Endothelial cell of umbilical vein (primary cell): ENCODE results near the gene GSTO1. TPM values are rescaled to one million over a fixed set of nuclear protein-coding genes. Genes with fewer than 3 reads are reported as not detected.

ENCODE experiments used
- BruUV-seq: library from RNA; stranded (reverse); fragments of 400-500 nt; replicated peaks from 2 replicates; lab custom pipeline; 2021; lab: Mats Ljungman, UMichigan
- CTCF ChIA-PET: fragments of 300-600, 350-600 bp; sonication (Branson Sonifier 250); formaldehyde crosslinking; loops from one replicate; lab custom pipeline; 2021; ENCODE audit warnings: antibody characterized with exemption, inconsistent platforms; lab: Charles Lee
- POLR2A ChIA-PET: fragments of 300-600, 350-600 bp; sonication (Branson Sonifier 250); formaldehyde crosslinking; loops from one replicate; lab custom pipeline; 2021; ENCODE audit warnings: antibody characterized with exemption, inconsistent platforms; lab: Charles Lee
- DNase-seq: peaks from one replicate; pipeline ENCODE4 v3.0.0-alpha.2; 2011; ENCODE audit warnings: low read depth, low spot score
- FAIRE-seq: peaks from 2 replicates; lab custom pipeline; 2011; peaks lifted over from hg19 to GRCh38; lab: Jason Lieb, UNC
- H2AFZ ChIP-seq: 2 replicates; pipeline ENCODE4 v1.6.0; 2012; ENCODE audit warnings: low read depth, low read length, control low read depth, inconsistent platforms
- H3K27ac ChIP-seq: 2 replicates; pipeline ENCODE4 v1.5.1; 2011; ENCODE audit warnings: low read depth, mild to moderate bottlenecking, control low read depth, low read length, moderate library complexity; ENCODE audit not compliant: insufficient read depth
- H3K27me3 ChIP-seq, 2 experiments: 2 replicates each; pipeline versions ENCODE4 v1.6.0 to v1.6.1; 2011; ENCODE audit warnings: low read length in 2 of 2, mixed read lengths in 1 of 2; ENCODE audit not compliant: control insufficient read depth in 2 of 2, insufficient read depth in 2 of 2
- H3K36me3 ChIP-seq, 2 experiments: 2 replicates in 1 of 2; 3 replicates in 1 of 2; pipeline ENCODE4 v1.5.1; 2011; ENCODE audit warnings: low read length in 2 of 2, mild to moderate bottlenecking in 1 of 2, moderate library complexity in 1 of 2; ENCODE audit not compliant: control insufficient read depth in 2 of 2, insufficient read depth in 2 of 2; ENCODE audit errors: extremely low read depth in 1 of 2
- H3K4me1 ChIP-seq: 3 replicates; pipeline ENCODE4 v1.5.1; 2011; ENCODE audit warnings: mild to moderate bottlenecking, low read length; ENCODE audit not compliant: control insufficient read depth, insufficient read depth; ENCODE audit errors: extremely low read depth
- H3K4me2 ChIP-seq: 2 replicates; pipeline ENCODE4 v1.6.1; 2011; ENCODE audit warnings: low read length, control low read depth, mixed read lengths; ENCODE audit not compliant: insufficient read depth
- H3K4me3 ChIP-seq, 3 experiments: fragments of 200-600 bp in 1 of 3; sonication (generic), shearing (Covaris generic) in 1 of 3; replicated peaks in 1 of 3; 2 replicates each; pipeline ENCODE4 v1.5.1; 2011 to 2016; ENCODE audit warnings: control low read depth in 3 of 3, low read length in 3 of 3, mild to moderate bottlenecking in 2 of 3, inconsistent platforms in 1 of 3, low read depth in 1 of 3, moderate library complexity in 1 of 3; ENCODE audit not compliant: insufficient read depth in 1 of 3
- H3K79me2 ChIP-seq: 2 replicates; pipeline ENCODE4 v1.6.0; 2012; ENCODE audit warnings: low read length, inconsistent platforms; ENCODE audit not compliant: control insufficient read depth, insufficient read depth
- H3K9ac ChIP-seq: replicated peaks from 2 replicates; pipeline ENCODE3; 2011; ENCODE audit warnings: low read length, control low read depth; ENCODE audit not compliant: insufficient read depth; ENCODE audit errors: extremely low read depth
- H3K9me1 ChIP-seq: replicated peaks from 3 replicates; pipeline ENCODE4 v1.6.0; 2011; ENCODE audit warnings: mild to moderate bottlenecking, low read length; ENCODE audit not compliant: control insufficient read depth, insufficient read depth; ENCODE audit errors: extremely low read depth
- H3K9me3 ChIP-seq: replicated peaks from 2 replicates; pipeline ENCODE4 v1.5.1; 2012; ENCODE audit warnings: low read length, inconsistent platforms; ENCODE audit not compliant: control insufficient read depth, insufficient read depth
- H4K20me1 ChIP-seq: replicated peaks from 2 replicates; pipeline ENCODE3; 2011; ENCODE audit warnings: mild to moderate bottlenecking, low read length; ENCODE audit not compliant: control insufficient read depth, insufficient read depth; ENCODE audit errors: extremely low read depth
- EZH2 ChIP-seq: IDR thresholded peaks from 2 replicates; pipeline ENCODE4 v1.6.1; 2012; ENCODE audit warnings: borderline replicate concordance, low read depth, mild to moderate bottlenecking, moderate library complexity, low read length, inconsistent platforms; ENCODE audit not compliant: severe bottlenecking
- FOS ChIP-seq: IDR thresholded peaks from 2 replicates; pipeline ENCODE4 v1.6.1; 2011; ENCODE audit warnings: mild to moderate bottlenecking, low read length, moderate library complexity, borderline replicate concordance; ENCODE audit not compliant: insufficient read depth
- GATA2 ChIP-seq: IDR thresholded peaks from 2 replicates; pipeline ENCODE4 v1.7.0; 2011; ENCODE audit warnings: low read depth, mild to moderate bottlenecking, moderate library complexity, mixed read lengths, low read length; ENCODE audit not compliant: insufficient read length, insufficient read depth
- POLR2A ChIP-seq: IDR thresholded peaks from 2 replicates; pipeline ENCODE4 v1.6.1; 2012; ENCODE audit warnings: low read depth, mild to moderate bottlenecking, control low read depth, low read length
- dilution Hi-C: fragments of 300-500 bp; cut with MboI; formaldehyde crosslinking; loops from one replicate; pipeline ENCODE4 v1.15.0; 2019; ENCODE audit warnings: low sequenced_read_pairs; ENCODE audit not compliant: extremely low pct_ligation_motif_present
- intact Hi-C: fragments of 100-400 bp; cut with micrococcal nuclease; formaldehyde crosslinking; loops from one replicate; pipeline ENCODE4 v1.10.0; 2022
- polyA plus RNA-seq, 4 experiments: library from polyadenylated mRNA; depleted of rRNA in 3 of 4; stranded (reverse) in 3 of 4; unstranded in 1 of 4; fragments of >200 nt; gene quantifications; 2 replicates each; pipeline versions ENCODE4 v1.2.1 to v1.2.3, GENCODE V29; 2011 to 2012; ENCODE audit warnings: missing spikeins in 1 of 4
- total RNA-seq: library from RNA; stranded (reverse); gene quantifications from 2 replicates; pipeline ENCODE4 v1.2.3, GENCODE V29; 2021
- TF ChIP-seq, protein P1 (sequence below), 2 donors: IDR thresholded peaks; 1 replicate in 1 of 2; 2 replicates in 1 of 2; pipeline ENCODE4 v1.5.1; 2011; ENCODE audit warnings: low read length in 2 of 2, mild to moderate bottlenecking in 2 of 2, moderate library complexity in 2 of 2, control low read depth in 1 of 2, inconsistent platforms in 1 of 2, low read depth in 1 of 2; ENCODE audit not compliant: insufficient read depth in 1 of 2; ENCODE audit errors: extremely low read depth in 1 of 2

GSTO1 gene
- total and polyA plus RNA-seq, 2 donors (not counting 3 experiments of a cell fraction or from before 2014, with no cell fraction given): 124 to 211 TPM

DNA sequence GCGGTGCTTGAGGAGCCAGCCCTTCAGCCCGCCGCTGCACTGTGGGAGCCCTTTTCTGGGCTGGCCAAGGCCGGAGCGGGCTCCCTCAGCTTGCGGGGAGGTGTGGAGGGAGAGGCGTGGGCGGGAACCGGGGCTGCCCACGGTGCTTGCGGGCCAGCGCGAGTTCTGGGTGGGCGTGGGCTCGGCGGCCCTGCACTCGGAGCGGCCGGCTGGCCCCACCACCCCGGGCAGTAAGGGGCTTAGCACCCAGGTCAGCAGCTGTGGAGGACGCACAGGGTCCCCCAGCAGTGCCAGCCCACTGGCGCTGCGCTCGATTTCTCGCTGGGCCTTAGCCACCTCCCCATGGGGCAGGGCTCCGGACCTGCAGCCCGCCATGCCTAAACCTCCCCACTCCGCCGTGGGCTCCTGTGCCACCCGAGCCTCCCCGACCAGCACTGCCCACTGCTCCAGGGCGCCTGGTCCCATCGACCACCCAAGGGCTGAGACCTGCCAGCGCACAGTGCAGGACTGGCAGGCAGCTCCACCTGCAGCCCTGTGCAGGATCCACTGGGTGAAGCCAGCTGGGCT, 9.5 kb upstream of the GSTO1 start:
- FAIRE-seq (no peak), DNase-seq (no peak)
- Histone ChIP-seq H2AFZ (no peak overlapping the region), H3K9ac (no peak overlapping the region), H3K4me2 (no peak overlapping the region), H3K4me3 (no peak overlapping the region), H3K79me2 (no peaks in the 10 kb centered on the region), H3K36me3 (no peaks in the 10 kb centered on the region), H3K27ac (no peak overlapping the region), H3K27me3 (peaks cover 5 to 9% of the 10 kb centered on the region in 2 experiments), H3K4me1 (no peaks in the 10 kb centered on the region), H4K20me1 (no peaks in the 10 kb centered on the region), H3K9me1 (no peaks in the 10 kb centered on the region), H3K9me3 (no peaks in the 10 kb centered on the region)
- intact Hi-C loops (no loop called here), dilution Hi-C loops (no loop called here)
- TF ChIP-seq POLR2A (no peak), FOS (no peak), EZH2 (no peak)
- ChIA-PET CTCF (no interaction called here), POLR2A (no interaction called here)
- no TSS peak for BruUV-seq

DNA sequence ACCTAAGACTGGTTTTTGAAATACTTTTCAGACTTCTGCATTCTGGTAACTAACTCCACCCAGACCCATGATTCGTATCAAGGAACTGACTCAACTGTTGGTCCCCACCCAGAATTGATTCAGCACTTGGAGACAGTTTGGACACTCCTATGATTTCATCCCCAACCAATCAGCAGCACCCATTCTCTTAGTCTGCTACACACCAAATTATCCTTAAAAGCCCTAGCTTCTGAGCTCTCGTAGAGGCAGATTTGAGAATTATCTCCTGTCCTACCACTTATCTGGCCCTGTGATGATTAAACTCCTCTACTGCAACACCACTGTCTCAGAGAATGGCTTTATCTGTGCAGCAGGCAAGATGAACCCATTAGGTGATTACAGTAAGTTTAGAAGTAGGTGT, 7.7 kb upstream of the GSTO1 start:
- no peaks in the 10 kb centered on the region for H3K36me3 ChIP-seq
- H3K9me1 ChIP-seq: no peaks in the 10 kb centered on the region
- H3K27me3 ChIP-seq: peaks cover 2% of the 10 kb centered on the region in 2 experiments
- H3K9ac ChIP-seq: no peak overlapping the region
- POLR2A ChIA-PET: no interaction called here
- no peaks in the 10 kb centered on the region for H3K79me2 ChIP-seq
- no peaks in the 10 kb centered on the region for H3K9me3 ChIP-seq
- H3K4me1 ChIP-seq: no peaks in the 10 kb centered on the region
- CTCF ChIA-PET: no interaction called here
- H3K4me3 ChIP-seq: no peak overlapping the region
- DNase-seq: peak; percentile 17
- no TSS peak for BruUV-seq
- TF ChIP-seq FOS: peak; percentile 34
- TF ChIP-seq, protein P1, sequence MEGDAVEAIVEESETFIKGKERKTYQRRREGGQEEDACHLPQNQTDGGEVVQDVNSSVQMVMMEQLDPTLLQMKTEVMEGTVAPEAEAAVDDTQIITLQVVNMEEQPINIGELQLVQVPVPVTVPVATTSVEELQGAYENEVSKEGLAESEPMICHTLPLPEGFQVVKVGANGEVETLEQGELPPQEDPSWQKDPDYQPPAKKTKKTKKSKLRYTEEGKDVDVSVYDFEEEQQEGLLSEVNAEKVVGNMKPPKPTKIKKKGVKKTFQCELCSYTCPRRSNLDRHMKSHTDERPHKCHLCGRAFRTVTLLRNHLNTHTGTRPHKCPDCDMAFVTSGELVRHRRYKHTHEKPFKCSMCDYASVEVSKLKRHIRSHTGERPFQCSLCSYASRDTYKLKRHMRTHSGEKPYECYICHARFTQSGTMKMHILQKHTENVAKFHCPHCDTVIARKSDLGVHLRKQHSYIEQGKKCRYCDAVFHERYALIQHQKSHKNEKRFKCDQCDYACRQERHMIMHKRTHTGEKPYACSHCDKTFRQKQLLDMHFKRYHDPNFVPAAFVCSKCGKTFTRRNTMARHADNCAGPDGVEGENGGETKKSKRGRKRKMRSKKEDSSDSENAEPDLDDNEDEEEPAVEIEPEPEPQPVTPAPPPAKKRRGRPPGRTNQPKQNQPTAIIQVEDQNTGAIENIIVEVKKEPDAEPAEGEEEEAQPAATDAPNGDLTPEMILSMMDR (IDR thresholded peaks at IDR 0.05; ENCODE audit: extremely low read depth in 1 of 2, insufficient read depth in 1 of 2, low read depth in 1 of 2, low read length in 2 of 2): no peak
- TF ChIP-seq GATA2: peak; percentile 29
- no peaks in the 10 kb centered on the region for H4K20me1 ChIP-seq
- H3K27ac ChIP-seq: no peak overlapping the region
- H3K4me2 ChIP-seq: no peak overlapping the region
- intact Hi-C loops (no loop called here), dilution Hi-C loops (no loop called here)
- no peak overlapping the region for H2AFZ ChIP-seq
- FAIRE-seq: no peak
